ENCODE data around the gene HORMAD2. TPM values are rescaled to one million over a fixed set of nuclear protein-coding genes. Genes with fewer than 3 reads are reported as not detected.

The HORMAD2 gene
- total and polyA plus RNA-seq, 9 of the 15 experiments (the other 6 are each of a cell fraction or from before 2014, with no cell fraction given) = not detected

DNA sequence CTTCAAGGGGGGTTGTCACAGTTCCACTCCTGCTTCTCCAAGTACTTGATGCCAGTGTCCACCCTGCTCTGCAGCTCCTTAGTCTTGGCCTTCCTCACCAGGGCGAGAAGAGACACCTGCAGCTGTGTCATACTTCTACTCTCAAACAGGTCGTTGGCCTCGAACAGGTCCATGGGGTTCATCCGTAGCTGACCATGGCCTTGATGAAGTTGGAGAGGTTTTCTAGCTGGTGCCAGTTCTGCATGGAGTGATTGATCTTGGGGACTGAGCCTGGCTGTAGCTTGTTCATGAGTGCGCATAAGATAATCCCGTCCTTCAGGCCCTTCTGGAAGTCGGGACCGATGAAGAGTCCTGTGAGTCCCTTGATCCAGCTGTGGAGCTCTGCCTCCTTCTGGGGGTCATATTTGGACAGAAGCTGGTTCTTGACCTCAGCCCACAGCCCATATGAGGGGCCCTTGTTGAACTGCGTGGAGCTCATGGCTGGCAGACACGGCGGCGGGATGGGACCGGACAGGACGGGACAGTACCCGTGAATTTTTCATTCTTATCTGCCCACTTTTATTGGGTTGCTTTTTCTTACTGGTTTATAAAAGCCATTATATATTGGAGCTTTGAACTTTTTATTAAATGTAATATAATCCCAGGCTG lies 33.4 kb upstream of the HORMAD2 start:
- Histone ChIP-seq H3K27me3 (ENCODE audit: control insufficient read depth in 2 of 2, insufficient read depth in 2 of 2, low read length in 2 of 2) (peaks cover 4 to 15% of the 10 kb centered on the region in 2 experiments; a peak in 4 of 5 replicates), H3K79me2 (ENCODE audit: control insufficient read depth, insufficient read depth, low read length) (no peaks in the 10 kb centered on the region), H3K9me3 (replicated peaks; ENCODE audit: control insufficient read depth, insufficient read depth, low read depth, low read length) (no peaks in the 10 kb centered on the region), H3K9me1 (ENCODE audit: control insufficient read depth, insufficient read depth, low read length) (no peaks in the 10 kb centered on the region), H3K4me1 (replicated peaks in 1 of 2; ENCODE audit: control insufficient read depth in 2 of 2, insufficient read depth in 2 of 2, low read length in 2 of 2) (no peaks in the 10 kb centered on the region; a peak in 1 of 5 replicates), H3K4me3 (no peak overlapping the region), H3K4me2 (ENCODE audit: insufficient read depth, low read length) (peak overlapping the region; percentile 37; the same call in 1 of the 2 replicates), H2AFZ (ENCODE audit: low read depth, low read length) (peak overlapping the region; percentile 28; the same call in 1 of the 2 replicates), H3K27ac (ENCODE audit: extremely low read depth, low read depth, low read length) (no peak overlapping the region), H3K9ac (ENCODE audit: insufficient read depth in 1 of 2, low read depth in 2 of 2, low read length in 2 of 2) (no peak overlapping the region), H4K20me1 (replicated peaks; ENCODE audit: control insufficient read depth, insufficient read depth, low read length) (no peaks in the 10 kb centered on the region; the same call in 1 of the 2 replicates), H3K36me3 (ENCODE audit: control insufficient read depth, insufficient read depth, low read length) (no peaks in the 10 kb centered on the region)
- in situ Hi-C loops (cut with MboI) (no loop called here), intact Hi-C loops (cut with micrococcal nuclease) (no loop called here)
- no peak for DNase-seq (ENCODE audit: extremely low read depth in 1 of 4, low spot score in 3 of 4)
- ChIA-PET CTCF (ENCODE audit: low intra/inter-chr PET ratio) (no interaction called here), POLR2A (interaction anchor here (0.6 to 1.4 kb wide), 4 partner anchors 17 to 331 kb away, joined by 3 to 4 read pairs (median 3); no protein-coding TSS in a partner anchor)
- FAIRE-seq = no peak
- 14% methylated on average over 11 of the region's 15 CpGs for WGBS (ENCODE audit: insufficient coverage, low coverage, missing lambda C conversion rate)
- no TSS peak for BruUV-seq (replicated peaks)
- no peak for ATAC-seq
- no peak for TF ChIP-seq ZNF444 (CRISPR knock-in tag; IDR thresholded peaks at IDR 0.05)
- no peak for TF ChIP-seq DIDO1 (tag; IDR thresholded peaks at IDR 0.05; ENCODE audit: low read depth)
- TF ChIP-seq, protein P1, sequence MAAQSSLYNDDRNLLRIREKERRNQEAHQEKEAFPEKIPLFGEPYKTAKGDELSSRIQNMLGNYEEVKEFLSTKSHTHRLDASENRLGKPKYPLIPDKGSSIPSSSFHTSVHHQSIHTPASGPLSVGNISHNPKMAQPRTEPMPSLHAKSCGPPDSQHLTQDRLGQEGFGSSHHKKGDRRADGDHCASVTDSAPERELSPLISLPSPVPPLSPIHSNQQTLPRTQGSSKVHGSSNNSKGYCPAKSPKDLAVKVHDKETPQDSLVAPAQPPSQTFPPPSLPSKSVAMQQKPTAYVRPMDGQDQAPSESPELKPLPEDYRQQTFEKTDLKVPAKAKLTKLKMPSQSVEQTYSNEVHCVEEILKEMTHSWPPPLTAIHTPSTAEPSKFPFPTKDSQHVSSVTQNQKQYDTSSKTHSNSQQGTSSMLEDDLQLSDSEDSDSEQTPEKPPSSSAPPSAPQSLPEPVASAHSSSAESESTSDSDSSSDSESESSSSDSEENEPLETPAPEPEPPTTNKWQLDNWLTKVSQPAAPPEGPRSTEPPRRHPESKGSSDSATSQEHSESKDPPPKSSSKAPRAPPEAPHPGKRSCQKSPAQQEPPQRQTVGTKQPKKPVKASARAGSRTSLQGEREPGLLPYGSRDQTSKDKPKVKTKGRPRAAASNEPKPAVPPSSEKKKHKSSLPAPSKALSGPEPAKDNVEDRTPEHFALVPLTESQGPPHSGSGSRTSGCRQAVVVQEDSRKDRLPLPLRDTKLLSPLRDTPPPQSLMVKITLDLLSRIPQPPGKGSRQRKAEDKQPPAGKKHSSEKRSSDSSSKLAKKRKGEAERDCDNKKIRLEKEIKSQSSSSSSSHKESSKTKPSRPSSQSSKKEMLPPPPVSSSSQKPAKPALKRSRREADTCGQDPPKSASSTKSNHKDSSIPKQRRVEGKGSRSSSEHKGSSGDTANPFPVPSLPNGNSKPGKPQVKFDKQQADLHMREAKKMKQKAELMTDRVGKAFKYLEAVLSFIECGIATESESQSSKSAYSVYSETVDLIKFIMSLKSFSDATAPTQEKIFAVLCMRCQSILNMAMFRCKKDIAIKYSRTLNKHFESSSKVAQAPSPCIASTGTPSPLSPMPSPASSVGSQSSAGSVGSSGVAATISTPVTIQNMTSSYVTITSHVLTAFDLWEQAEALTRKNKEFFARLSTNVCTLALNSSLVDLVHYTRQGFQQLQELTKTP (IDR thresholded peaks at IDR 0.05; ENCODE audit: low read depth in 1 of 2, partially characterized antibody in 2 of 2) = no peak
- TF ChIP-seq HMGN3 (IDR thresholded peaks at IDR 0.05; ENCODE audit: borderline replicate concordance, extremely low read depth, insufficient read length, low read depth, low read length) = no peak
- no peak for TF ChIP-seq ZC3H11A (IDR thresholded peaks at IDR 0.05; ENCODE audit: low read depth, low read length)
- TF ChIP-seq CBFB (CRISPR knock-in tag; IDR thresholded peaks at IDR 0.05) = no peak
- TF ChIP-seq ZNF316 (IDR thresholded peaks at IDR 0.05) = no peak
- TF ChIP-seq, protein P2, sequence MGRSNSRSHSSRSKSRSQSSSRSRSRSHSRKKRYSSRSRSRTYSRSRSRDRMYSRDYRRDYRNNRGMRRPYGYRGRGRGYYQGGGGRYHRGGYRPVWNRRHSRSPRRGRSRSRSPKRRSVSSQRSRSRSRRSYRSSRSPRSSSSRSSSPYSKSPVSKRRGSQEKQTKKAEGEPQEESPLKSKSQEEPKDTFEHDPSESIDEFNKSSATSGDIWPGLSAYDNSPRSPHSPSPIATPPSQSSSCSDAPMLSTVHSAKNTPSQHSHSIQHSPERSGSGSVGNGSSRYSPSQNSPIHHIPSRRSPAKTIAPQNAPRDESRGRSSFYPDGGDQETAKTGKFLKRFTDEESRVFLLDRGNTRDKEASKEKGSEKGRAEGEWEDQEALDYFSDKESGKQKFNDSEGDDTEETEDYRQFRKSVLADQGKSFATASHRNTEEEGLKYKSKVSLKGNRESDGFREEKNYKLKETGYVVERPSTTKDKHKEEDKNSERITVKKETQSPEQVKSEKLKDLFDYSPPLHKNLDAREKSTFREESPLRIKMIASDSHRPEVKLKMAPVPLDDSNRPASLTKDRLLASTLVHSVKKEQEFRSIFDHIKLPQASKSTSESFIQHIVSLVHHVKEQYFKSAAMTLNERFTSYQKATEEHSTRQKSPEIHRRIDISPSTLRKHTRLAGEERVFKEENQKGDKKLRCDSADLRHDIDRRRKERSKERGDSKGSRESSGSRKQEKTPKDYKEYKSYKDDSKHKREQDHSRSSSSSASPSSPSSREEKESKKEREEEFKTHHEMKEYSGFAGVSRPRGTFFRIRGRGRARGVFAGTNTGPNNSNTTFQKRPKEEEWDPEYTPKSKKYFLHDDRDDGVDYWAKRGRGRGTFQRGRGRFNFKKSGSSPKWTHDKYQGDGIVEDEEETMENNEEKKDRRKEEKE (IDR thresholded peaks at IDR 0.05; ENCODE audit: borderline replicate concordance in 1 of 2, control insufficient read depth in 1 of 2, low read depth in 2 of 2, low read length in 1 of 2) = no peak
- TF ChIP-seq TAF1 (IDR thresholded peaks at IDR 0.05; ENCODE audit: control insufficient read depth, extremely low read depth, insufficient read depth, low read length, severe bottlenecking) = no peak
- no peak for TF ChIP-seq BCOR (IDR thresholded peaks at IDR 0.05)
- no peak for TF ChIP-seq SRF (CRISPR knock-in tag; IDR thresholded peaks at IDR 0.05)
- TF ChIP-seq POLR3G (IDR thresholded peaks at IDR 0.05; ENCODE audit: extremely low read depth, insufficient read length, insufficient replicate concordance) = no peak
- no peak for TF ChIP-seq YY1 (IDR thresholded peaks at IDR 0.05; ENCODE audit: borderline replicate concordance in 1 of 3, control insufficient read depth in 1 of 3, extremely low read depth in 1 of 3, insufficient read depth in 3 of 3, insufficient read length in 1 of 3, insufficient replicate concordance in 2 of 3, low read depth in 1 of 3, low read length in 2 of 3)
